Ishikawa (cell line): Measurements from ENCODE around the gene ZFYVE9.

Source experiments
- CEBPB ChIP-seq: IDR thresholded peaks from 2 replicates; pipeline ENCODE4 v1.6.1; 2012
- CREB1 ChIP-seq: IDR thresholded peaks from 2 replicates; pipeline ENCODE4 v1.6.1; 2012; ENCODE audit warnings: low read depth
- EGR1 ChIP-seq: IDR thresholded peaks from 2 replicates; pipeline ENCODE4 v1.6.1; 2012
- EP300 ChIP-seq: IDR thresholded peaks from 2 replicates; pipeline ENCODE4 v1.6.1; 2012; ENCODE audit warnings: borderline replicate concordance
- FOXM1 ChIP-seq: IDR thresholded peaks from 2 replicates; pipeline ENCODE4 v1.6.1; 2012; ENCODE audit warnings: low read depth, borderline replicate concordance
- NFIC ChIP-seq: IDR thresholded peaks from 2 replicates; pipeline ENCODE4 v1.6.1; 2012
- RAD21 ChIP-seq: IDR thresholded peaks from 2 replicates; pipeline ENCODE4 v1.6.1; 2012; ENCODE audit warnings: low read depth
- TAF1 ChIP-seq: IDR thresholded peaks from 2 replicates; pipeline ENCODE4 v1.6.1; 2012; ENCODE audit warnings: low read depth, mild to moderate bottlenecking
- TCF12 ChIP-seq: IDR thresholded peaks from 2 replicates; pipeline ENCODE4 v1.6.1; 2012; ENCODE audit warnings: low read depth
- TEAD4 ChIP-seq: IDR thresholded peaks from 2 replicates; pipeline ENCODE4 v1.6.1; 2012
- YY1 ChIP-seq: IDR thresholded peaks from 2 replicates; pipeline ENCODE4 v1.6.1; 2012; ENCODE audit warnings: low read depth
- ZBTB7A ChIP-seq: IDR thresholded peaks from 2 replicates; pipeline ENCODE4 v1.6.1; 2012; ENCODE audit warnings: low read depth
- TF ChIP-seq, protein P1 (sequence below): IDR thresholded peaks from 2 replicates; pipeline ENCODE4 v1.6.1; 2012; ENCODE audit warnings: low read depth, mild to moderate bottlenecking
- TF ChIP-seq, protein P2 (sequence below): IDR thresholded peaks from 2 replicates; pipeline ENCODE4 v1.6.1; 2012
- TF ChIP-seq, protein P3 (sequence below): IDR thresholded peaks from 2 replicates; pipeline ENCODE4 v1.6.1; 2012

The ZFYVE9 gene

DNA sequence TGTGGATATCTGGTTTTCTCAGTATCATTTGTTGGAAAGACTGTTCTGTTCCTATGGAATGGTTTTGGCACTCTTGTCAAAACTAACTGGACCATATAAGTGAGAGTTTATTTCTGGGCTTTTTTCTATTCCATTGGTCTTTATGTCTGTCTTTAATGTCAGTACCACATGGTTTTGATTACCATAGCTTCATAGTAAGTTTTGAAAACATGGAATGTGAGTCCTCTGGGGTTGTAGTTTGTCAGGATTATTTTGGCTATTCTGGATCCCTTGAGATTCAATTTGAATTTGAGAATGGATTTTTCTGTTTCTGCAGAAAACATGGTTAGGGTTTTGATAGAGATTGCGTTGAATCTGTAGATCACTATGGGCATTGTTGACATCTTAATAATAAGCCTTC, 107.9 kb downstream of the ZFYVE9 start:
- TF ChIP-seq CREB1 (no peak), RAD21 (no peak), TCF12 (no peak), FOXM1 (no peak), YY1 (no peak), NFIC (no peak), EGR1 (no peak), CEBPB (no peak), TEAD4 (no peak)
- TF ChIP-seq, protein P1, sequence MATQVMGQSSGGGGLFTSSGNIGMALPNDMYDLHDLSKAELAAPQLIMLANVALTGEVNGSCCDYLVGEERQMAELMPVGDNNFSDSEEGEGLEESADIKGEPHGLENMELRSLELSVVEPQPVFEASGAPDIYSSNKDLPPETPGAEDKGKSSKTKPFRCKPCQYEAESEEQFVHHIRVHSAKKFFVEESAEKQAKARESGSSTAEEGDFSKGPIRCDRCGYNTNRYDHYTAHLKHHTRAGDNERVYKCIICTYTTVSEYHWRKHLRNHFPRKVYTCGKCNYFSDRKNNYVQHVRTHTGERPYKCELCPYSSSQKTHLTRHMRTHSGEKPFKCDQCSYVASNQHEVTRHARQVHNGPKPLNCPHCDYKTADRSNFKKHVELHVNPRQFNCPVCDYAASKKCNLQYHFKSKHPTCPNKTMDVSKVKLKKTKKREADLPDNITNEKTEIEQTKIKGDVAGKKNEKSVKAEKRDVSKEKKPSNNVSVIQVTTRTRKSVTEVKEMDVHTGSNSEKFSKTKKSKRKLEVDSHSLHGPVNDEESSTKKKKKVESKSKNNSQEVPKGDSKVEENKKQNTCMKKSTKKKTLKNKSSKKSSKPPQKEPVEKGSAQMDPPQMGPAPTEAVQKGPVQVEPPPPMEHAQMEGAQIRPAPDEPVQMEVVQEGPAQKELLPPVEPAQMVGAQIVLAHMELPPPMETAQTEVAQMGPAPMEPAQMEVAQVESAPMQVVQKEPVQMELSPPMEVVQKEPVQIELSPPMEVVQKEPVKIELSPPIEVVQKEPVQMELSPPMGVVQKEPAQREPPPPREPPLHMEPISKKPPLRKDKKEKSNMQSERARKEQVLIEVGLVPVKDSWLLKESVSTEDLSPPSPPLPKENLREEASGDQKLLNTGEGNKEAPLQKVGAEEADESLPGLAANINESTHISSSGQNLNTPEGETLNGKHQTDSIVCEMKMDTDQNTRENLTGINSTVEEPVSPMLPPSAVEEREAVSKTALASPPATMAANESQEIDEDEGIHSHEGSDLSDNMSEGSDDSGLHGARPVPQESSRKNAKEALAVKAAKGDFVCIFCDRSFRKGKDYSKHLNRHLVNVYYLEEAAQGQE: no peak
- TF ChIP-seq, protein P2, sequence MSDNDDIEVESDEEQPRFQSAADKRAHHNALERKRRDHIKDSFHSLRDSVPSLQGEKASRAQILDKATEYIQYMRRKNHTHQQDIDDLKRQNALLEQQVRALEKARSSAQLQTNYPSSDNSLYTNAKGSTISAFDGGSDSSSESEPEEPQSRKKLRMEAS: no peak

DNA sequence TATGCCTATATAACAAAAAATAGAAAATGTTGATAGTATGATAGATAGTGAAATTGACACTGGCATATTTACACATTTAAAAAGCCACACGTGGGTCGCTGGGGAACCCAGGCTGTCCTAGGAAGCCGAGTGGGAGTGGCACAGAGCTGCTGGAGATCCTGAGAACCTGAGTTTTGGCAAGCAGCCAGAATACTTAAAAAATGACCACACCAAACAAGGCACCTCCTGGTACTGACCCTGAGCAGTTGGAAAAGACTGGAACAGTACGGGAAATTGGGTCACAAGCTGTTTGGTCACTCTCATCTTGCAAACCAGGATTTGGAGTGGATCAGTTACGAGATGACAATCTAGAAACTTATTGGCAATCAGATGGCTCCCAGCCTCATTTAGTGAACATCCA, 111.5 kb downstream of the ZFYVE9 start:
- no peak for TF ChIP-seq CEBPB
- TF ChIP-seq NFIC: peak; percentile 66

DNA sequence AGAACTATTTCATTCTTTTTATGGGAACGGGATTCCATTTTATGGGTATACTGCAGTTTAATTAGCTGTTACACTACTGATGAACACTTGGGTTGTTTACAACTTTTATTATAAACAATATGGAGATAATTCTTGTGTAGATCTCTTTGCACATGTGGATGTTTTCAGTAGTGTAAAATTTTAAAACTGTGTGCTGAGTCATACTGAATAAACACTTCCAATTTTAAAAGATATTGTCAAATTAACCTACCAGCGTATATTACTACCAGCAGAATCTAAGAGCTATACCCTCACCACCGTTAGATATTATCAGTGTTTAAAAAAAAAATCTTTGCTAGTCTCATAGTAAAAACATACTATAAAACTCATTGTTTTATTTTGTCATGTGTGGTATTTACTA, 118.0 kb downstream of the ZFYVE9 start:
- TF ChIP-seq CEBPB: no peak
- TF ChIP-seq EGR1: no peak
- no peak for TF ChIP-seq EP300
- no peak for TF ChIP-seq RAD21
- no peak for TF ChIP-seq TEAD4
- no peak for TF ChIP-seq YY1
- TF ChIP-seq, protein P1: no peak
- no peak for TF ChIP-seq NFIC
- no peak for TF ChIP-seq CREB1
- TF ChIP-seq, protein P3, sequence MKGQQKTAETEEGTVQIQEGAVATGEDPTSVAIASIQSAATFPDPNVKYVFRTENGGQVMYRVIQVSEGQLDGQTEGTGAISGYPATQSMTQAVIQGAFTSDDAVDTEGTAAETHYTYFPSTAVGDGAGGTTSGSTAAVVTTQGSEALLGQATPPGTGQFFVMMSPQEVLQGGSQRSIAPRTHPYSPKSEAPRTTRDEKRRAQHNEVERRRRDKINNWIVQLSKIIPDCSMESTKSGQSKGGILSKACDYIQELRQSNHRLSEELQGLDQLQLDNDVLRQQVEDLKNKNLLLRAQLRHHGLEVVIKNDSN: no peak
- no peak for TF ChIP-seq TAF1
- no peak for TF ChIP-seq ZBTB7A
- TF ChIP-seq TCF12: no peak
- TF ChIP-seq, protein P2: no peak
- no peak for TF ChIP-seq FOXM1

DNA sequence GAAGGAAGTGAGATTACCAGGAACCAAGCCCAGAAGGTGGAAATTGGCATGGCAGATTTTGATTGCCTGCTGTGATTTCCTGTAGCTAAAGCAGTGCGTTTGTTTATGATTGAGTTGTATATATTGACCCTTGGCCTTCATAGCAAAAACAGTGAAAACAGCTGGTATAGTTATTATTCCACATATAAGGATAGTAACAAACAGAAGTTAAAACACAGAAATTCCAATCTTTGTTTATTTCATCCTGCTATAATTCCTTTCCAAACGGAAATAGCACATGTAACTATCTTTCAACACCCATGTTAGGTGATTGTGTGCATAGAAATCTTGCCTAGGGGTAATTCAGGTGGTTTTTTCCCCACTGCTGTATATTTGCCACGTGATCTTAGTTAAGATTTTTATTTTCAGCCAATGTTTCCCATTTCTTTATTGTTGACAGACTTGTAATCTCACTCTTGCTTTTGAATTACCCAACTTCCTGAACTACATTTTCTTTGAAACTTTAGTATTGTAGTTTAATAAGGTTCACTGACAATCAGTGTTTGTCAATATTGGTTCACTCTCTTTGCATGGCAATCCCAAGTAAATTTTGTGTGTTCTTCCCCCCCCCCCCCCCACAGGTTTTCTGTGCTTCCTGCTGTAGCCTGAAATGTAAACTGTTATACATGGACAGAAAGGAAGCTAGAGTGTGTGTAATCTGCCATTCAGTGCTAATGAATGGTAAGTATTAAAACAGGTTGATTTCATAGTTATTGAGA, 121.4 kb downstream of the ZFYVE9 start:
- TF ChIP-seq, protein P2: no peak
- no peak for TF ChIP-seq RAD21
- no peak for TF ChIP-seq CEBPB
- TF ChIP-seq TCF12: no peak
- TF ChIP-seq TAF1: no peak
- TF ChIP-seq, protein P1: no peak
- no peak for TF ChIP-seq YY1
- TF ChIP-seq EP300: no peak
- no peak for TF ChIP-seq EGR1
- no peak for TF ChIP-seq FOXM1
- TF ChIP-seq, protein P3: no peak
- no peak for TF ChIP-seq CREB1
- no peak for TF ChIP-seq ZBTB7A
- no peak for TF ChIP-seq TEAD4
- TF ChIP-seq NFIC: no peak
